HS-27A (cell line): ENCODE data around the gene MFSD11.
"Not testable (repeated sequence)": the region's sequence is repeated elsewhere in the genome, so short reads cannot be mapped to it uniquely, and the experiment has no call there.

Source experiments
- DNase-seq: peaks from one replicate; pipeline ENCODE4 v3.0.0-alpha.2; 2012; ENCODE audit warnings: low read depth, missing footprints

Gene MFSD11

DNA sequence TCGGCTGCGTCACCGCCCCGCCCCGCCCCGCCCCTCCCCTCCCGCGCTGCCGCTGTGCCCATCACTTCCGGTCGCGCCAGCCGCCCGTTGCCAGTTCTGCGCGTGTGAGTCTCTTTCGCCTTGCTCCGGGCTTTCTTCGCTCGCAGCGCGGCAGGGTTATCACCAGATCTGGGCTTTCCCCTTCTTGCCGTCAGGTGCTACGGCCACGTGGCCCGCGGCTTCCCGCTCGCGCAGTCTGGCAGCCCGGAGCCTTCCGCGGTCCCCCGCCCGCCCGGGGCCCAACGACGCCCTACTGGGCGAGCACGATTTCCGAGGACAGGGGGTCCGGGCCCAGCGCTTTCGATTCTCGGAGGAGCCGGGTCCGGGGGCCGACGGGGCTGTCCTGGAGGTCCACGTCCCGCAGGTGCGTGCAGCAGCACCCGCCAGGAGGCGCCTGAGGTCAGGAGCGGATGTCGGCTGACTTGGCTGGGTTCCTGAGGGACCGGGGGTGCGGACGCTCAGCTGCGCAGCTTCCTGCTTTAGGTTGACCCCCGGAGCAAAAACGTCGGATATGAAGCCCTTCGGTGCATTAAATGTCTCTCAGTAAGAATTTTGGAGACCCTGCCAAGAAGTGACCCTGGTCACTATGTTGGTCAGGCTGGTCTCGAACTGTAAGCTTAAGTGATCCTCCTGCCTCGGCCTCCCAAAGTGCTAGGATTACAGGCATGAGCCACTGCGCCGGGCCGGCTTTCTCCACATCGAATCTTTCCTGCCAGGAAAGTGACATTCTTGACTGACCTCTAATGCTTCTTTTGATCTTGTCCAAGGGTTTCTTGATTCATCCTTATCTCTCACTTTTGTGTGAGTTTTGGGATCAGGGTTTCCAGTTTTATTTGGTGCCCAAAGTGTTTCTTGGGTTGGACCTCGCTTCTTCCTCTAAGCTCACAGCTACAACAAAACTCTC, 10.9 kb upstream of the MFSD11 start, which contains the start of gene METTL23:
METTL23 (plus strand) TSS at position 64 of the 943 bp plus-strand sequence. CDS start 2,872 bp downstream, outside the sequence.
- no peak for DNase-seq

DNA sequence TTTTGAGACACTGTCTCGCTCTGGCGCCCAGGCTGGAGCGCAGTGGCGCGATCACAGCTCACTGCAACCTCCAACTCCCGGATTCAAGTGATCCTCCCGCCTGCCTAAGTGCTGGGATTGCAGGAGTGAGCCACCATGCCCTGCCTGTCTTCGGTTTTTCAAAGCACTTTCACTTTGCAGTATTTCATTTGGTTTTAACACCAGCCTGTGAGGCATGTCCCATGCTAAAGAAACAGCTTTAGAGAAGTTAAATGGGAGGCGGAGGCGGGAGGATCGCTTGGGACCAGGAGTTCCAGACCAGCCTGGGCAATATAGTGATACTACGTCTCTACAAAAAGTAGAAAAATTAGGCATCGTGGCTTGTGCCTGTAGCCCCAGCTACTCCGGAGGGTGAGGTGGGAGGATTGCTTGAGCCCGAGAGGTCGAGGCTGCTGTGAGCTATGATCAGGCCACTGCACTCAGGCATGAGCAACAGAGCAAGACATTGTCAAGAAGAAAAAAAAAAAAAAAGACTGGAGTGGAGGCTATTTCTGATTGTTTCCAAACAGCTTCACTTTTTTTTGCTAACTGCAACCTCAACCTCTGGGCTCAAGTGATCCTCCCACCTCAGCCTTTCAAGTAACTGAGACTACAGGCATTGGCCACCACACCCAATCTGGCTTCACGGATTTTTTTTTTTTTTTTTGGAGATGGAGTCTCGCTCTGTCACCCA, 10.0 kb upstream of the MFSD11 start:
- no peak for DNase-seq

DNA sequence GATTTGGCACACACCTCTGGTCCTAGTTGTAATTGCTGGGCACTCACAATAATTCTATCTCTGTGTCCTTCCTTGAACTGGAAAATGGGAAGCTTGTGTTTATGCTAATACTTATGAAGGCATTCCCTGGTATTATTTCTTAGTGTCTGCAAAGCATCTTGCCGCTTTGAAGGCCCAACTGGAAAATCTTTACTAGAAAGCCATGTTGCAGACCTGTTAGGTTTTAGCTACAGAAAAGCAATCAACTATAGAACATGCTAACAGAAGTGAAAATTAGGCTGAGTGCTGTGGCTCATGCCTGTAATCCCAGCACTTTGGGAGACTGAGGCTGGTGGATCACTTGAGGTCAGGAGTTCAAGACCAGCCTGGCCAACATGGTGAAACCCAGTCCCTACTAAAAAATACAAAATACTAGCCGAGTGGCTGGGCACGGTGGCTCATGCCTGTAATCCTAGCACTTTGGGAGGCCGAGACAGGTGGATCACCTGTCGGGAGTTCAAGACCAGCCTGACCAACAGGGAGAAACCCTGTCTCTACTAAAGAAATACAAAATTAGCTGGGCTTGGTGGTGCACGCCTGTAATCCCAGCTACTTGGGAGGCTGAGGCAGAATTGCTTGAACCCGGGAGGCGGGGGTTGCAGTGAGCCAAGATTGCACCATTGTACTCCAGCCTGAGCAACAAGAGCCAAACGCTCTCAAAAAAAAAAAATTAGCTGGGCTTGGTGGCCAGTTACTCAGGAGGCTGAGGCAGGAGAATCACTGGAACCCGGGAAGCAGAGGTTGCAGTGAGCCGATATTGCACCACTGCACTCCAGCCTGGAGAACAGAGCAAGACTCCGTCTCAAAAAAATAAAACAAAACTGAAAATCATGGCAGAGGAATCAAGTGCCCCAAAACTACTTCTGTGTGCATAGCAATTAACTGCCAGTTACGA, 5.9 kb upstream of the MFSD11 start:
- DNase-seq = not testable (repeated sequence)

DNA sequence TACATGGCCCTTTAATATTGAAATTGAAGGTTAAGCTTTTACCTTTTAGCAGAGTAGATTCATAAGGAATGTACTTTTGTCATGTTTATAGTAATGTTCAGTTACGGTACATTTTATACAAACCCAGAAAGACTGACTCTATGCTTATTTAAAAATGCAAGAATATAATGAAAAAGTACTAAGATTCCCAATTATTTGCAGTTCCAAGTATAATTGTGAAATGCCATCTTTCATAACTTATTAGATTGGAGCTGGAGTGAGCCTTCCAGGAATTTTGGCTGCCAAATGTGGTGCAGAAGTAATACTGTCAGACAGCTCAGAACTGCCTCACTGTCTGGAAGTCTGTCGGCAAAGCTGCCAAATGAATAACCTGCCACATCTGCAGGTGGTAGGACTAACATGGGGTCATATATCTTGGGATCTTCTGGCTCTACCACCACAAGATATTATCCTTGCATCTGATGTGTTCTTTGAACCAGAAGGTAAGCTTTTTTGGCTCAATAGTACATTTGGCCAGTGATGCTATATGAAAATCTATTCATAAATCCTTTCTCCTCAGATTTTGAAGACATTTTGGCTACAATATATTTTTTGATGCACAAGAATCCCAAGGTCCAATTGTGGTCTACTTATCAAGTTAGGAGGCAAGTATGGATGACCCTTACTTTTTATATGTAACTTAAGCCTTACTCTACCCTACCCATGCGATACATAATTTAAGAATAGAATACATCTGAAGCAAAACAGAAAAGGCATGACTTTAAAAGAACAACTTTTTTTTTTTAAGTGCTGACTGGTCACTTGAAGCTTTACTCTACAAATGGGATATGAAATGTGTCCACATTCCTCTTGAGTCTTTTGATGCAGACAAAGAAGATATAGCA, 4.9 kb upstream of the MFSD11 start:
- no peak for DNase-seq

DNA sequence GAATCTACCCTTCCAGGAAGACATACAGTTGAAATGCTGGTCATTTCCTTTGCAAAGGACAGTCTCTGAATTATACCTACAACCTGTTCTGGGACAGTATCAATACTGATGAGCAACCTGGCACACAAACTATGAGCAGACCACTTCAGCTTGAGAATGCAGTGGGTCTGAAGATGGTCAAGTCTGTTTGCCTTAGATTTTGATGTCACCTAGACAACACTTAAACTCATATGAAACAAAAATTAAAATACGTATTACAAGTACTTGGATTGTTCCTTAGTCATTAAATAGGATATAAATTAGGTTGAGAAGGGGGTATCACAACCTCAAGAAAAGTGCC, 4.3 kb upstream of the MFSD11 start:
- no peak for DNase-seq

DNA sequence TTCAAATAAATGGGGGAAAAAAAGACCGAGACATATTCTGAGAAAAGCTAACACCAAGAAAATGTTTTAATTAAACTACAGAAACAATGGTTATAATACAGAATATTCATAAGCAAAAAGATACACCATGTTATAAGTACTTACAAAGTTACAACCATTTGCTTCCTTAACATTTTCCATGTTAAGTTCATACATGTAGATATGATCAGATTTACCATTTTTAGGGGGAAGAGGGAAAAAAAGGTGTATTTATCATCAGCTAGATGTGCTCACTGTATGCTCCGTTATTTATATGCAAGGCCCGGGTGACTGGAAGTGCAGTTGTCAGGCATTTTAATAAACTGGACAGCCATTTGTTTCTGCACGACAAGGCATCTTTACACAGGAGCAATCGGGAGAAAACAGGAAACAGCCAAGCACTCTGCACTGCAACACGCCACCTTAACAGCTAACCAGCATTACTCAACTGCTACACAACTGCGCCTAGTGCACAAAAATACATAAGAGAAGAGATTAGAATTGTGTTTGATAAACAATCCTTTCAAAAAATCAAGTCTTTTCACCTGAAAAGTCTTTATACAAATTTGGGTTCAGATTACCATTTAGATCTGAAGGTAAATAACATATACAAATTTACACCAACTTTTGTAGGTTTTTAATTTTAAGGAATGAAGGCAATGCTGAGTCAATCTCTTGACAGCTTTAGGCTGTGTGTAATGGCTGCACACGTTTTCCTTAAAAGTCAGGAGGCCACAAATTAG, 3.7 kb upstream of the MFSD11 start:
- DNase-seq = no peak

DNA sequence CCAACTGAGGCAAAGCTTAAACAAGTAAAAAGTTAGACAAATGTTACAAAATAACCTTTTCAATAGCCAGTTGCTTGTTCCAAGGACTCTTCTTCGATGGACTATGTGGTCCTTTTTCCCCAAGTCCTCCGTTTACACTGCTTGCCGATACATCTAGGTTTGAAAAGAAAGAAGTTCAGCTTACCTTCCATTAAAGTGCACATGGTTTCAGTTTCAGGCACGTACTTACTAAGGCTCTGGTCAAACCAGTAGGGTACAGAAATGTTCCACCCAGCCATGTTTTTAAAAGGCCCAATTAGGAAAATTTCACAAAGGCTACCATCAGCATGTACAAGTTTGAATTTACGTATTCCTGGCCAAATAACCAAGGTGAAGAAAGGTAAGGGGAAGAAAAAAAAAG, 2.9 kb upstream of the MFSD11 start:
- DNase-seq = no peak

DNA sequence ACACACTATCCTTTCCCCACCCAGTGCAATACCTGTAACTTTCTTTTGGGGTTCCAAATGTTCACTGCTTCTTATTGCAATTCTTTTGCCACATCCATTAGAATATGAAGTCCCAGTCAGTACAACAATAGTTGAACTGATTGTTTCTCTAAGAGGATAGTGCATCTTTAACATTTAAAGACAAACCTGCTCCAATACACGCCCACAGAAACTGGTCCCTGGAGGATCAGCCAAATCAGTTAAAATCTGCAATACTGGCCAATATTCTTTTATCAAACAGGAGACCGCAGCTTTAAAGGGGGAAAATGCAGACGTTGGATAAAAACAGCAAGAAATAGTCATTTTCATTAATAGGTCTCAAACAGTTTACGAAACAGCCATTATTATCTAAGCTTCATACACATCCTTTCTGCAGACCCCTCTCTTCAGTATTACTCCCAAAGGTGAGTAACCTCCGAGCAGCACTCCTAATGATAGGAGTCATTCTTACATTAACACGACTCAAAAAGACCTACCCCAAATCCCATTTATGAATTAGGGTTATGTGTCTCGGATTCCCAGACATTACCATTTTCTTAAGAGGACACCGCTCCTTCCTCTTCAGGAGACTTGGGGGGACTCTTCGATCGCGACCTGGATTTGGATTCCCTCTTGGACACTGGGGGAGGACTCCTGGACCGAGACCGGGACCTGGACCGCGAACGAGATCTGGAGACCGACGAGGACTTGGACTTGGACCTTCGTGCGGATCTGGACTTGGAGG, 2.2 kb upstream of the MFSD11 start:
- no peak for DNase-seq

DNA sequence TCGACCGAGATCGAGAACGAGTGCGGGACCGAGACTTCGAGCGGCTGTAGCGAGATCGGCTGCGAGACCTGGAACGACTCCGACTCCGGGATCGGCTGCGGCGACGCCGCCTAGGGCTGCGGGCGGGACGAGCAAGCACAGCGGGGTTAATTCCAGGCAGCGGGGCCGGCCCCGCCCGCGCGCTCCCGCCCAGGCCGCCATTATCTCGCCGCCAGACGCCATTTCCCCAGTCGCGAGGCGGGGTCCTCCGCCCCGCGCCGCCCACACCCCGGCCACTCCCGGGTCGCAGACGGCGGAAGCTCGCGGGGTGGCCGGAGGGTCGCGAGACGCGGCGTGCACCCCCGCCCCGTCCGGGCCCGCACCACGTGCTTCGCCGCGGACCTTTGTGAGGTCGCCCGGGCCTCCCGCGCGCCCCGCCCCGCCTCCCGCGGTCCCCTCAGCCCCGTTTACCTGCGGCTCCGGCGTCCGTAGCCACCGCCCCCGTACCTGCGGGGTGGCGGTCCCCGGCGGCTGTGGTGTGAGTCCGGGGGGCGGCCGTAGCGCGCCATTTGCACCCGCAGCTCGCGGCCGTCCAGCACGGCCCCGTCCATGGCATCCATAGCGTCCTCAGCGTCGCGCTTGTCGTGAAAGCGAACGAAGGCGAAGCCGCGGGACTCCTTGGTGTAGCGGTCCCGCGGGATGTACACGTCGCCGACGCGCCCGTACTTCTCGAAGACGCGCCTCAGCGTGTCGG, 1.4 kb upstream of the MFSD11 start:
- no peak for DNase-seq

DNA sequence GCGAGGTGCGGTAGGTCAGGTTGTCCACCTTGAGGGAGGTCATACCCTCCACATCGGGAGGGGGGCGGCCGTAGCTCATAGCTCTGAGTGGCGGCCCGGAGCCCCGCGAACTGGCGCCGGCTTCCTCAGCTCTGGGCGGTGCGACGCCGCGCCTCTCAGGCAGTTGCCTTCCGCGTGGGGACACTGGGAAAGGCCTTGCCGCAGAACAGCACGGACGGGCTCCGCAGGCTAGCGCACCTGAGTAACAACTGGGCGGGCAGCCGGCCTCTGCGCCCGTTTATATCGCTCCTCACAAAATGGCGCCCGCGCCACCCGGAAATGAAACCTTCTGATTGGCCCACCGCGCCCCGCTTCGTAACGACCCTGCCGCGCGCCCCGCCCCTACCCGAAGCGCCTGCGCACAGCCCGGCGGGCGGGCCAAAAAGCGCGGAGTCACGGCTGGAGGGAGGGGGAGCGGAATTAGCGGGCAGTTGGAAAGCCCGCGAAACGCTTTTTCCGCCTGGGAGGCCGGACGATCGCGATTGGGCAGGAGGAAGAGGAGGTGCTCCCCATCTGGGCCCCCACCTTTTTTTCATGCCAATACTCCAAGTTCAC, 740 bp upstream of the MFSD11 start, which contains the start of gene SRSF2:
SRSF2 (minus strand) TSS at position 250 of the 594 bp plus-strand sequence; CDS start at position 79, 171 bp downstream.
- DNase-seq = peak; percentile 75

DNA sequence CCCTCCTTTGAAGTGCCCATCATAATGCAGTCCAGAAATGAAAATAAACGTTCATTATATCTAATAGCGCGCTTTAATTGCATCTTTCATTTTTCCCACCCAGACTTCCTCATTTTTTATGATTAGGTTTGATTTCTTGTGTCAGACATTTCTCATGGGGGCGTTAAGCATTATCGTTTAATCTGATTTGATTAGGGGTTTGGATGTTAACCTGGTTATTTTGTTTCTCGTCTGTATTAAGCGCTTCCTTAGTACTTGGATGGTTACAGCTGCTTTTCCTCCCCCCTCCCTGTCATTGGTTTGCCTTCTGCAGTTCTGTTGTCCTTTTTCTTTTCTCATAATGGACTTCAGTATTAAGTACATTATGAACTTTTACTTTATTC, 540 bp downstream of the MFSD11 start:
- DNase-seq = no peak

DNA sequence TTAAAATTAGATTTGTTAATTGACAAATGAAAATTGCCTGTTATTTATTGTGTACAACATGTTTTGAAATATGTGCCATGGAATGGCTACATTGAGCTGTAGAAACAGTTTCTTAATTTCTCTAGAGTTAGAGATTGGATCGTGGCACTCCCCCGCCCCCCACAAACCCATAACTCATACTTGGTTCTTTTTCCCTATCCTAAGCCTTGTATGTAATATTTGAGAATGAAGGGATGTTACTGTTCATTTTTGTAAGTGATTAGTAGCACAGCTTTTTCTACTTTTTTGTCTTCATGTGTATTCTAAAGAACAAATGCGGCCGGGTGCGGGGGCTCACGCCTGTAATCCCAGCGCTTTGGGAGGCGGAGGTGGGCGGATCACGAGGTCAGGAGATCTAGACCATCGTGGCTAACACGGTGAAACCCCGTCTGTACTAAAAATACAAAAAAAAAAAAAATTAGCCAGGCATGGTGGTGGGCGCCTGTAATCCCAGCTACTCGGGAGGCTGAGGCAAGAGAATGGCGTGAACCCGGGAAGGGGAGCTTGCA, 1.7 kb downstream of the MFSD11 start:
- not testable (repeated sequence) for DNase-seq

DNA sequence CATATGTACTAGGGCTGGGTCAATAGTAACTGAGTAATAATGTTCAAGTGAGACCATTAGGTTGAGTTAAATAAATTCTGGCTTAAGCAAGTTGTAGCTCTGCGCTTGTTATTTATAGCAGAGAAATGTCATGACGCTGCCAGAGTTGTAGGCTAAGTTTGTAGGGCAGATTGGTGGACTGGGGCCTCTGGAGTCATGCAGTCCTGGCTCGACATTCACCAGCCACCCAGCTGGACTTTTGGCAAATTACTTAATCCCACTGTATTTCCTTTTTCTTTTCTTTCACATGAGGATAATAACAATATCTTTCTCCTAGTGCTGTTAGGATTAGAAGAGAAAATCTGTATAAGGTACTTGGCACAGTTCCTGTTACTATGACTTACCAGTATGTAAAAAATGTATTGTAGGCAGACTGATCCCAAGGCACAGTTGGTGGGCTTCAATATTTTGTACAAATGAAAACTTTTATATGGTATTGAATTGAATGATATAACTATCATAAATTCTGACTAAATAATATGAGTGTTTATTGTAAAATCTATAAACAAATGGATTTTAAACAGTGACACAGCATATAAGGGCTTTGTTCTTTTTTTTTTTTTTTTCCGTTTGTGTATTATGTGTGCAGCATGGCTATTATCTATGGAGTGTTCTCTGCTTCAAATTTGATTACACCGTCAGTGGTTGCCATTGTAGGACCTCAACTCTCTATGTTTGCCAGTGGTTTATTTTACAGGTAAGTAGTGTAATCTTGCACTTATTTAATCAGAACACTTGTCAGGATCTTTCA, 2.6 kb downstream of the MFSD11 start:
- no peak for DNase-seq

DNA sequence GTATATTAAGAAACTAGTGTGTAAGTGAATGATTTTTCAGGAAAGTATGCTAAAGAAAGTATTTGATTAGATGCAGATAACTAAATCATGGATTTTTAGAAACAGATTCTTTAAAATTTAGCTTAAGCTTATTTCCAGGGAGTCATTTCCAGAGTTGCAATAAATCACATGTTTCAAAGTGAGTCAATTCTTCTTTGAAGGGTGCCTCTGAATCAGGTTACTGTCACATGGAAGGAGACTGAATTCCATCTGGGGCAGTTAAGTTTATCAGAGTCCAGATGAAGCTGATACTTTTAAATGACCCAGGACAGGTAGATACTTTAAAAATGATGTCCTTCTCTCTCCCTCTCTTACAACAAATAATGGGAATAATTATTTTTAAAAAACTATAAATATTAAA, 5.0 kb downstream of the MFSD11 start:
- DNase-seq = no peak

DNA sequence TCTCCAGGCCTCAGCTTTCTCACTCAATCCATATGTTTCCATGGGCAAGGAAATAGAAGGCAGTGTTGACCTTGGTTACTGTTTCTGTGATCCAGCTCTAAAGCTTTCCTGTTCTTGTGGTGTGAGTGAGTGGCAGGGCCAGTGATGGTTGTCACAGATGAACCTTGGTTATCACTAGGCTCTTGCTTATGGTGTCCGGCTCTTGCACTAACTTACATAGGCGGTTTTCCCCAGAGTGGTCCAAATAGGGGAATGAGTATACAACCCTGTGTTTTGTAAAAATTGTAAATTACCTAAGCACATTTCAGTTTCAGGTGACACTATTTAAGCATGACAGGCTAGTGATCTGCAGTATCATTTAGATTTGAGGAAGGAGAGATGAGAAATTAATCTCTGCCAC, 6.8 kb downstream of the MFSD11 start:
- DNase-seq = no peak

DNA sequence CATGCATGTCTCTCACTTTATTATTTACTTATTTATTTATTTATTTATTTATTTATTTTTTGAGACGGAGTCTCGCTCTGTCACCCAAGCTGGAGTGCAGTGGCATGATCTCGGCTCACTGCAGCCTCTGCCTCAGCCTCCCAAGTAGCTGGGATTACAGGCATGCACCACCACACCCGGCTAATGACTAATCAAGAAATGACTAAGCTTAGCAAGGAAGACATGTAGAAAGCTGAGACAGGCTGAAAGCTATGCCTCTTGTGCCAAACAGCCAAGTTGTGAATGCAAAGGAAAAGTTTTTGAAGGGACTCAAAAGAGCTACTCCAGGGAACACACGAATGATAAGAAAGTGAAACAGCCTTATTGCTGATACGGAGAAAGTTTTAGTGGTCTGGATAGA, 7.9 kb downstream of the MFSD11 start:
- DNase-seq = not testable (repeated sequence)

DNA sequence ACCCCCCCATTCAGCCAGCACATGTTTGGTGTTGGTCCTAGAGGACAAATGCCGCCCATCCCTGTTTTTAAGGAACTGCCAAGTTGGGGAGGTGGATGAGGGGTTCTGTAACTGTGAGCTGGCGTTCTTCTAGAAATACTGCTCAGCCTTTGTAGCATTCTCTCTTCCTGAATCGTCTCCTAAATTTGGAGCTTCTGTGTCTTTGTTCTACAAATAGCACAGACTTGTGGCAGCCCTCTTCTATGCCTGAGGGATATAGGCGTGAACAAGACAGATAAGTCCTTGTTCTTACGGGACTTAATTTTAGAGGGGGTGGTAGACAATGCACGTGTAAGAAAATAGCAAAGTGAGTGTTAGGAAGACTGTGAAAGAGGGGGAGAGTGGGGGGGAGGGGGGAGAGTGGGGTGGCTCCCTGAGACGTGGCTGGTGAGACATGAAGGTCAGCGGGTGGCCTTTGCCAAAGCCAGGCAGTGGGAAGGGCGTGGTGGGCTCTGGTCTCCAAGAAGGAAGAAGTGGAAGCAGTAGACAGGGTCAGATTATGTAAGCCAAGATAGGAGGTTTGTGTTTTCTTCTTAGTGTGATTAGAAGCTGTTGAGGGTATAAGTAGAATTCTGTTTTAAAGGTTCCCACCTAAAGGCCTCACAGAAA, 9.9 kb downstream of the MFSD11 start:
- DNase-seq = no peak
